GM19240 (cell line): ENCODE results near the gene DESI2.
"Not testable (repeated sequence)": the region's sequence is repeated elsewhere in the genome, so short reads cannot be mapped to it uniquely, and the experiment has no call there.

ENCODE experiments used
- DNase-seq: peaks from one replicate; pipeline ENCODE4 v3.0.0; 2011; ENCODE audit warnings: low spot score; ENCODE audit not compliant: insufficient read length

Gene DESI2

GRCh38 chr1:244654108-244655038 is 1.4 kb downstream of the DESI2 start:
- DNase-seq = no peak

GRCh38 chr1:244655186-244655585 is 2.3 kb downstream of the DESI2 start:
- DNase-seq = no peak

- DNase-seq = no peak
Observed at GRCh38 chr1:244657421-244657820, 4.5 kb downstream of the DESI2 start.

GRCh38 chr1:244659694-244660093 is 6.8 kb downstream of the DESI2 start:
- DNase-seq = no peak

GRCh38 chr1:244660595-244660994 is 7.7 kb downstream of the DESI2 start:
- no peak for DNase-seq

GRCh38 chr1:244661569-244662312 is 8.8 kb downstream of the DESI2 start:
- DNase-seq = not testable (repeated sequence)

GRCh38 chr1:244662599-244662998 is 9.7 kb downstream of the DESI2 start:
- DNase-seq = no peak

GRCh38 chr1:244664353-244664752 is 11.4 kb downstream of the DESI2 start:
- DNase-seq = no peak

GRCh38 chr1:244665771-244666217 is 12.9 kb downstream of the DESI2 start:
- no peak for DNase-seq

GRCh38 chr1:244666672-244667418 is 13.9 kb downstream of the DESI2 start:
- DNase-seq = not testable (repeated sequence)

- DNase-seq = no peak
Observed at GRCh38 chr1:244667797-244668196, 14.9 kb downstream of the DESI2 start.

GRCh38 chr1:244672946-244673682 is 20.2 kb downstream of the DESI2 start:
- no peak for DNase-seq

- DNase-seq = no peak
Observed at GRCh38 chr1:244674446-244674845, 21.5 kb downstream of the DESI2 start.

GRCh38 chr1:244675167-244675566 is 22.2 kb downstream of the DESI2 start:
- no peak for DNase-seq

- no peak for DNase-seq
Observed at GRCh38 chr1:244678697-244679096, 25.8 kb downstream of the DESI2 start.

GRCh38 chr1:244680667-244681066 is 27.7 kb downstream of the DESI2 start:
- no peak for DNase-seq

GRCh38 chr1:244682087-244682486 is 29.2 kb downstream of the DESI2 start:
- not testable (repeated sequence) for DNase-seq

GRCh38 chr1:244695937-244696336 is 43.0 kb downstream of the DESI2 start:
- no peak for DNase-seq

GRCh38 chr1:244699741-244700140 is 46.8 kb downstream of the DESI2 start:
- DNase-seq = no peak

GRCh38 chr1:244700808-244701207 is 47.9 kb downstream of the DESI2 start:
- DNase-seq = no peak

- DNase-seq = no peak
Observed at GRCh38 chr1:244702620-244703019, 49.7 kb downstream of the DESI2 start.
